OCI-LY7 (cell line): Measurements from ENCODE around the gene SPESP1.

Experiments used
- EZH2phosphoT487 ChIP-seq: fragments of 200-600 bp; sonication (generic); IDR thresholded peaks from 2 replicates; pipeline ENCODE4 v1.6.1; 2018; ENCODE audit warnings: low read depth, borderline replicate concordance, mild to moderate bottlenecking, mixed run types, antibody characterized with exemption, low read length, moderate library complexity, mixed read lengths
- TF ChIP-seq, protein P1 (sequence below): fragments of 200-600 bp; sonication (generic); conservative IDR thresholded peaks from 2 replicates; pipeline ENCODE4 v1.5.1; 2014; ENCODE audit warnings: mild to moderate bottlenecking, antibody characterized with exemption, low read length, moderate library complexity, mixed read lengths

DNA sequence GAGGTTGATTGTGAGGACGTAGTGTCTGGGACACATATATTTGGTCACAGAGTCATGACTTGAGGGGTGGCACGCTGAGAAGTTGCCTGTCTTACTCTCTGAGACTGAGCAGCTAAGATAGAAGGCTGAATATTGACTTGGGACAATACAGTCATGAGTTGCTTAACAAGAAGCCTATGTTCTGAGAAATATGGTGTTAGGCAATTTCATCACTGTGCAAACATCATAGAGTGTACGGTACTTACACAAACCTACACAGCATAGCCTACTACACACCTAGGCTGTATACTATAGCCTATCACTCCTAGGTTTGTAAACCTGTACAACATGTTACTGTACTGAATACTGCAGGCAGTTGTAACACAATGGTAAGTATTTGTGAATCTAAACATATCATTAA is 30.3 kb upstream of the SPESP1 start:
- TF ChIP-seq, protein P1, sequence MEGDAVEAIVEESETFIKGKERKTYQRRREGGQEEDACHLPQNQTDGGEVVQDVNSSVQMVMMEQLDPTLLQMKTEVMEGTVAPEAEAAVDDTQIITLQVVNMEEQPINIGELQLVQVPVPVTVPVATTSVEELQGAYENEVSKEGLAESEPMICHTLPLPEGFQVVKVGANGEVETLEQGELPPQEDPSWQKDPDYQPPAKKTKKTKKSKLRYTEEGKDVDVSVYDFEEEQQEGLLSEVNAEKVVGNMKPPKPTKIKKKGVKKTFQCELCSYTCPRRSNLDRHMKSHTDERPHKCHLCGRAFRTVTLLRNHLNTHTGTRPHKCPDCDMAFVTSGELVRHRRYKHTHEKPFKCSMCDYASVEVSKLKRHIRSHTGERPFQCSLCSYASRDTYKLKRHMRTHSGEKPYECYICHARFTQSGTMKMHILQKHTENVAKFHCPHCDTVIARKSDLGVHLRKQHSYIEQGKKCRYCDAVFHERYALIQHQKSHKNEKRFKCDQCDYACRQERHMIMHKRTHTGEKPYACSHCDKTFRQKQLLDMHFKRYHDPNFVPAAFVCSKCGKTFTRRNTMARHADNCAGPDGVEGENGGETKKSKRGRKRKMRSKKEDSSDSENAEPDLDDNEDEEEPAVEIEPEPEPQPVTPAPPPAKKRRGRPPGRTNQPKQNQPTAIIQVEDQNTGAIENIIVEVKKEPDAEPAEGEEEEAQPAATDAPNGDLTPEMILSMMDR: no peak
- no peak for TF ChIP-seq EZH2phosphoT487
